GM19099 (cell line): ENCODE data around the gene IL1RAP.

Experiments used
- POLR2A ChIP-seq: IDR thresholded peaks from 3 replicates; pipeline ENCODE4 v1.6.1; 2011; ENCODE audit warnings: low read depth; ENCODE audit not compliant: insufficient read length; ENCODE audit errors: extremely low read depth

Gene IL1RAP

GRCh38 chr3:190577225-190577624 lies 63.3 kb downstream of the IL1RAP start:
- no peak for TF ChIP-seq POLR2A

GRCh38 chr3:190579514-190580137 lies 65.7 kb downstream of the IL1RAP start:
- no peak for TF ChIP-seq POLR2A

GRCh38 chr3:190580417-190580816 lies 66.5 kb downstream of the IL1RAP start:
- no peak for TF ChIP-seq POLR2A

- no peak for TF ChIP-seq POLR2A
Observed at GRCh38 chr3:190581041-190581541, 67.2 kb downstream of the IL1RAP start.

- no peak for TF ChIP-seq POLR2A
Observed at GRCh38 chr3:190582667-190583066, 68.8 kb downstream of the IL1RAP start.

GRCh38 chr3:190585805-190586630 lies 72.1 kb downstream of the IL1RAP start:
- TF ChIP-seq POLR2A, result no peak

GRCh38 chr3:190586631-190587011 lies 72.7 kb downstream of the IL1RAP start:
- no peak for TF ChIP-seq POLR2A

GRCh38 chr3:190588570-190588969 lies 74.7 kb downstream of the IL1RAP start:
- no peak for TF ChIP-seq POLR2A

- no peak for TF ChIP-seq POLR2A
Observed at GRCh38 chr3:190589326-190589725, 75.4 kb downstream of the IL1RAP start.

GRCh38 chr3:190591080-190591479 lies 77.2 kb downstream of the IL1RAP start:
- TF ChIP-seq POLR2A, result no peak

GRCh38 chr3:190593075-190593474 lies 79.2 kb downstream of the IL1RAP start:
- TF ChIP-seq POLR2A, result no peak

- TF ChIP-seq POLR2A, result no peak
Observed at GRCh38 chr3:190594171-190594570, 80.3 kb downstream of the IL1RAP start.

GRCh38 chr3:190595179-190595795 lies 81.4 kb downstream of the IL1RAP start:
- TF ChIP-seq POLR2A, result no peak

- TF ChIP-seq POLR2A, result no peak
Observed at GRCh38 chr3:190595807-190596206, 81.9 kb downstream of the IL1RAP start.

- no peak for TF ChIP-seq POLR2A
Observed at GRCh38 chr3:190596349-190597285, 82.7 kb downstream of the IL1RAP start.
